ENCODE measurements around the gene EPB41L4A.

EPB41L4A gene

DNA sequence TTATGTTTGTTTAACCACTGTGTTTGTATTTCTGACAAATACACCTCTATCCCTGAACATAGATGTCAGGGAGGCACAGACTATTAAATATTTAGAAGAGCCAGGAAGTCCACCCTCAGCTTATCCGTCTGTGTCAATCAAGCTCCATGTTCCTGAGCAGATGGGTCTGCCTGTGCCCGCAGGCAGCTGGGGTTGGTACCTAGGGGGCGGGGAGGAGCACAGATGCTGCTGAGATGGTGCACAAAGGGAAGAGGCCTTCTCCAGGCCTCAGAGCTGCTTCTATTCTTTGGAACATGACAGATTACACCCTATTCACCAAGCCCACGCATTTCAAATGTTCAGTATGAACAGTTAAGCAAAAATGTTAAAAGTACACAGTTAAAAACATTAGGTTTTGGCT lies 142.1 kb downstream of the EPB41L4A start:
- no peaks in the 10 kb centered on the region for H3K27me3 Mint-ChIP-seq
- no peaks in the 10 kb centered on the region for H3K36me3 Mint-ChIP-seq
- H3K4me1 Mint-ChIP-seq, result no peaks in the 10 kb centered on the region
- H3K9me3 Mint-ChIP-seq, result no peaks in the 10 kb centered on the region
- ATAC-seq, result no peak
- no peak overlapping the region for H3K27ac Mint-ChIP-seq
- H3K4me3 Mint-ChIP-seq, result no peak overlapping the region

DNA sequence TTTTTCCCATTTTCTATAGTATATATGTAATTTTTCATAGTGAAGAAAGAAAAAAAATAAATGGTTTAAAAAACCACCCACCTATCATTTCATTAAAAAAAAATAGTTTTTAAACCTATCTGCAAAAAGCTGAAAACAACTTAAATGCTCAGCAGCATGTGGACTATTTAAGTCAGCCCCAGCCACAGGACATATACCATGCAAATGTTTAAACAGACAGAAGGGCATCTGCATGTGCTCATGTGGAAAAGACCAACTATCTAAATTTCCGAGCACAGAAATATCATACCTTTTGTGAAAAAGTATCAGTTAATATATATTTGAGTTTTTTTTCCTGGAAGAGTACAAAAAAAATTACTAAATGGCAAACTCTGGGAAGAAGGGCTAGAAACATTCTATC lies 143.4 kb downstream of the EPB41L4A start:
- H3K36me3 Mint-ChIP-seq, result no peaks in the 10 kb centered on the region
- no peaks in the 10 kb centered on the region for H3K27me3 Mint-ChIP-seq
- H3K9me3 Mint-ChIP-seq, result no peaks in the 10 kb centered on the region
- H3K4me3 Mint-ChIP-seq, result no peak overlapping the region
- no peak overlapping the region for H3K27ac Mint-ChIP-seq
- no peaks in the 10 kb centered on the region for H3K4me1 Mint-ChIP-seq
- no peak for ATAC-seq

- H3K27me3 Mint-ChIP-seq, result no peaks in the 10 kb centered on the region
- H3K9me3 Mint-ChIP-seq, result no peaks in the 10 kb centered on the region
- peaks cover 7% of the 10 kb centered on the region for H3K4me1 Mint-ChIP-seq
- no peak overlapping the region for H3K4me3 Mint-ChIP-seq
- no peak for ATAC-seq
- peak overlapping the region; percentile 13 for H3K27ac Mint-ChIP-seq
- H3K36me3 Mint-ChIP-seq, result no peaks in the 10 kb centered on the region
Measured at GRCh38 chr5:112270299-112271293, 148.5 kb downstream of the EPB41L4A start.

DNA sequence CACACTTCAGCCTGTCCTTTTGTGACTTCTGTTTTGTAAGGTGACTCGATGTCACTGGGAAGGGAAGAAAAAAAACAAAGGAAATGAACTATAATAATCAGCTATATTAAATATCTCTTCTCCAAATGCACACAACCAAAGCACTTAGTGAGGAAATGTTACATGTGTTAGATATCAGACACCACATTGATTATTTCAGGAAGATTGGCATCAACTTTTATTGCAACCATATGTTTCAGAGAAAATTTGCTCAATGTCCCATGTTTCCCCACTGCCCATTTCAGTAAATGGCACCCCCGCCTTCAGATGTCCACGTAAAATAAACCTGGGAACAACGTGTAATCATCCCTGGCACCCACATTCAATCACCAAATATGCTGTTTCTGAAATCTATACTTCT lies 151.8 kb downstream of the EPB41L4A start:
- Mint-ChIP-seq H3K27me3 (no peaks in the 10 kb centered on the region), H3K9me3 (no peaks in the 10 kb centered on the region), H3K4me3 (no peak overlapping the region), H3K36me3 (no peaks in the 10 kb centered on the region), H3K4me1 (peaks cover 7% of the 10 kb centered on the region), H3K27ac (no peak overlapping the region)
- no peak for ATAC-seq

DNA sequence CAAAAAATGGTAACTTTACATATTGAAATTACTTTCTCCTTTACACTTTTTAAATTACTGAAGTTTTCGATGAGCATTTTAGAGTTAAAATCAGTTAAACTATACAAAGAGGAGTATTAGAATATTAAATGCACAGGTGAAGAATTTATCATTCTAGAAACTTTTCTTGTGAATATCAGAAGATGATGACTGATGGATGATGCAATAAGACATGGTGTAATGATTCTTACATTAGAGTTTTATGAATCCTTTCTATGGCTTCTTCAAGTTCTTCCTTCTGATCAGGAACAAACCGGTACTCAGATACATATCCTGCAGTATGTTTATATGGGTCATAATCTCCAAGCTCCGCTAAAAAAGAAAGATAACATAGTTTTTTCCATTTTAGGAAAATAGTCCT lies 154.4 kb downstream of the EPB41L4A start:
- Mint-ChIP-seq H3K4me3 (no peak overlapping the region), H3K36me3 (no peaks in the 10 kb centered on the region), H3K4me1 (peaks cover under 1% of the 10 kb centered on the region), H3K27me3 (no peaks in the 10 kb centered on the region), H3K9me3 (no peaks in the 10 kb centered on the region), H3K27ac (no peak overlapping the region)
- ATAC-seq, result no peak

DNA sequence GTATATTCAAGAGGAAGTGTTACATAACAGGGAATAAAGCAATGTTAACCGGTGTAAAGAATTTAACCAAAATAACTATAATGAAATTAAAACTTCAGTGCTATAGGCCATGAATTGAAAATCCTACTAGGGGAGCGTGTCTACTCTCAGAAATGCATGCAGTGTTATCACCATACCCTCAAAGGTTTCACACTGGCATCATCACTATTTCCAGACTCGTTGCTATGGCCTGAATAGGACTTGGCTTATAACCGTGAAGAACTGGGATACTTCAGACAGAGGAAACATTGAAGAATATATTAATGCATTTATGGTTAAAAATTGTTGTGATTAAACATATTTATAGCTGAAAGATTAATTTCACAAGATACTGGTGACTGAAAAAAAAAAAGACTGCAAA lies 154.9 kb downstream of the EPB41L4A start:
- ATAC-seq, result no peak
- H3K9me3 Mint-ChIP-seq, result no peaks in the 10 kb centered on the region
- H3K27ac Mint-ChIP-seq, result no peak overlapping the region
- H3K4me1 Mint-ChIP-seq, result no peaks in the 10 kb centered on the region
- no peaks in the 10 kb centered on the region for H3K36me3 Mint-ChIP-seq
- no peaks in the 10 kb centered on the region for H3K27me3 Mint-ChIP-seq
- H3K4me3 Mint-ChIP-seq, result no peak overlapping the region

DNA sequence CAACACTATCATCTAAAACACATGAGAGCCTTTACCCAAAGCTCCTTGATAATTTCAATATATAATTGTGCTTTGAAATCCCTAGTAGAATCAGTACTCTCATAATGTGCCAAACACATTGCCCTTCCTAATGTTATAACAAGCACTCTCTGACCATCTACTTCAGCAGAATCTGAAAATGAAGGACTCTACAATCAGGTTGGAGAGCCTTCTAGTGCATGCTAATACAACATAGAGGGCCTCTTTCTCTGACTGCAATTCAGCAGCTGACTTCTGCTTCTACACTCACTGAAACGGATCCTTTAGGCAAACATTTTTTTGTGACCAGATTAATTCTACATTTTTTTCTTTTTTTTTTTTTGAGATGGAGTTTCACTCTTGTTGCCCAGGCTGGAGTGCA lies 155.6 kb downstream of the EPB41L4A start:
- no peak overlapping the region for H3K27ac Mint-ChIP-seq

GRCh38 chr5:112258571-112258970 lies 160.5 kb downstream of the EPB41L4A start:
- Mint-ChIP-seq H3K27me3 (no peaks in the 10 kb centered on the region), H3K36me3 (no peaks in the 10 kb centered on the region), H3K4me3 (no peak overlapping the region), H3K9me3 (no peaks in the 10 kb centered on the region), H3K27ac (no peak overlapping the region), H3K4me1 (no peaks in the 10 kb centered on the region)
- no peak for ATAC-seq

More for the DNA sequence above, 155.6 kb downstream of the EPB41L4A start:
- H3K36me3 Mint-ChIP-seq, result no peaks in the 10 kb centered on the region
- no peak overlapping the region for H3K4me3 Mint-ChIP-seq
- ATAC-seq, result no peak
- no peaks in the 10 kb centered on the region for H3K4me1 Mint-ChIP-seq
- no peaks in the 10 kb centered on the region for H3K9me3 Mint-ChIP-seq
- H3K27me3 Mint-ChIP-seq, result no peaks in the 10 kb centered on the region

DNA sequence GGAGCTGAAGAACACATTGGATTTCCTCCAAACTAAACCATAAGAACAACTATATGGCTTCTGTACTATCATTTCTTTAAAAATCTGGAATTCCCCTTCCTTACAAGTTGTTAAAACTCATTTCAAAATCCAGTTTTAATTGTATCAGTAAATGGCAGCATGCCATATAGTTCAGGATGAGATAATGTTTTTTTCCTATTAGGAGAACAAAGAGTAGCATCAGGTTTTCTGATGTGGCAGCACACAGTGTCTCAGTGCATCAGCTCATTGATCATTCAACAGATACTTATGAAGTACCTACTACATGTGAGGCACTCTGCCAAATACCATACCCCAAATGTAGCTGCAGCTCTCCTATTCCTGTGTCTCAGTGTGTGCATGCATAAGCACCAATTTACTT lies 161.1 kb downstream of the EPB41L4A start:
- ATAC-seq, result no peak
- H3K4me3 Mint-ChIP-seq, result no peak overlapping the region
- H3K27ac Mint-ChIP-seq, result no peak overlapping the region
- no peaks in the 10 kb centered on the region for H3K36me3 Mint-ChIP-seq
- H3K4me1 Mint-ChIP-seq, result no peaks in the 10 kb centered on the region
- no peaks in the 10 kb centered on the region for H3K27me3 Mint-ChIP-seq
- no peaks in the 10 kb centered on the region for H3K9me3 Mint-ChIP-seq

DNA sequence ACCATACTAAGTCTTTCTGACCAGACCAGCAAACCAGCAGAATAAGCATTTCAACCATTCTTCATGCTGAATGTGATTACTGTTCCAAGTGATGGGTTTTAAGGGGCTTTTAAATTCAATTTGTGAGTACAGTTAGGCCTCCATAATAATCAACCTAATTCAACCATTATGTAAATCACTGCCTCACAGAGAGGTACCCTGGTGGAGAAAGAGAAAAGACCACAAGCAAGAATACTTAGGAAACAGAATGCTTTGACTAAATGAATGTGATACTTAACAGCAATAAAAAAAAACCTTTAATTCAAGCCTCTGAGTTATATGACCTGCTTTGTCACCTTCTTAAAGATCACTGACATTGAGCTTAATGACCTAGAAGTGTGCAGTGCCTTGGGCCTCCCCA lies 162.1 kb downstream of the EPB41L4A start:
- Mint-ChIP-seq H3K9me3 (no peaks in the 10 kb centered on the region), H3K4me3 (no peak overlapping the region), H3K27ac (no peak overlapping the region), H3K36me3 (no peaks in the 10 kb centered on the region), H3K4me1 (no peaks in the 10 kb centered on the region), H3K27me3 (no peaks in the 10 kb centered on the region)
- no peak for ATAC-seq

DNA sequence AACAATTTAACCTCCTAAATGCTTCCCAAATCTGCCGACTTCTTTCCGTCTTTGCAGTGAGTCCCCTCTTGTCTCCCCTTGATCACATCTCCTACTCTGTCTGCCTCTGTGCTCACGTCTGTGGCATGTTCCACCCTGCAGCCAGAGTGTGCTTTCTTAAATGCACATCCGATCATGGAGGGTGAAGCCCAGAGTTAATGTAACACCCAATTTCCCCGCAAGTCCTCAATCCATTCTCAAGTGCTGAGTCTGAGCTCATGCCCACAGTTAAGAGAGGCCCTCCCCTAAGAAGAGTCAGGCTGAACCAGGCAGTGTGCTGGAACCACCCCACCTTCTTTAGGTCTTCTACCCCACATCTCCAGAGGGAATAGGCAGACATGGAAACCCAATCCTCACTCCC lies 164.8 kb downstream of the EPB41L4A start:
- ATAC-seq, result peak; percentile 55
- Mint-ChIP-seq H3K4me3 (no peak overlapping the region), H3K36me3 (no peaks in the 10 kb centered on the region), H3K9me3 (no peaks in the 10 kb centered on the region), H3K27ac (no peak overlapping the region), H3K4me1 (no peaks in the 10 kb centered on the region), H3K27me3 (no peaks in the 10 kb centered on the region)

DNA sequence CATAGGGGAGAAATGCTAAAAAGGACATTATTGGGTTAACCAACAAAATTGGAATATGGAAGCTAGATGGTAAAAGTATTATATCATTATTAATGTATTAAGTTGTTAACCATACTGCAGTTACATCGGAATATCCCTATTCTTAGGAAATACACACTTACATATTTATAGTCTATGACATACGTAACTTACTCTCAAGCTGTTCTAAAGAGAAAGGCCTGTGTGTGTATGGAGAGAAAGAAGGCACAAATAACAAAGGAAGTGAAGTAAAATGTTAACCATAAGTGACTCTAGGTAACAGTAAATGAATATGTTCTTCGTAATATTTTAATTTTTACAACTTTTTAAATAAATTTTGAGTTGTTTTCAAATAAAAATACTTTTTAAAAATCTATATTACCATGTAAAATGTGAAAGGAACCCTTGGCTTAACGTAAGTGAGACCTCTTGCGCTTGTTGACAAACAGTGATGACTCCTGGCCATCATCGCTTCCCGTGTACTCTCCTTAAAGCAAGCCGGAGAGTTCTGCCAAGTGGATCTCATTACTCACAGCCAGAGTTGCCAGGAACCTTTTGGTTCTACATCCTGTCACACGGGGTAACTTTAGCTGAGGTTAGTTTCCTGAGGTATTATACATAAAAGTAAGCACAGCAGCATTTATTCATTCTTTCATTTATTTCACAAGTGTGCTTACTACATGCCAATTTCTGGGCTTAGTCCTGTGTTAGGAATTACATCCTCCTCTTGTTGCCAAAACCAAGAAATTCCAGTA lies 165.4 kb downstream of the EPB41L4A start:
- no peak overlapping the region for H3K27ac Mint-ChIP-seq

GRCh38 chr5:112250551-112250950 lies 168.5 kb downstream of the EPB41L4A start:
- H3K27ac Mint-ChIP-seq, result no peak overlapping the region
- H3K9me3 Mint-ChIP-seq, result no peaks in the 10 kb centered on the region
- no peaks in the 10 kb centered on the region for H3K36me3 Mint-ChIP-seq
- H3K27me3 Mint-ChIP-seq, result peaks cover 12% of the 10 kb centered on the region
- H3K4me3 Mint-ChIP-seq, result no peak overlapping the region
- no peak for ATAC-seq
- no peaks in the 10 kb centered on the region for H3K4me1 Mint-ChIP-seq

More for the DNA sequence above, 165.4 kb downstream of the EPB41L4A start:
- H3K4me1 Mint-ChIP-seq, result no peaks in the 10 kb centered on the region
- H3K27me3 Mint-ChIP-seq, result no peaks in the 10 kb centered on the region
- H3K36me3 Mint-ChIP-seq, result no peaks in the 10 kb centered on the region
- no peak overlapping the region for H3K4me3 Mint-ChIP-seq
- ATAC-seq, result no peak
- no peaks in the 10 kb centered on the region for H3K9me3 Mint-ChIP-seq

DNA sequence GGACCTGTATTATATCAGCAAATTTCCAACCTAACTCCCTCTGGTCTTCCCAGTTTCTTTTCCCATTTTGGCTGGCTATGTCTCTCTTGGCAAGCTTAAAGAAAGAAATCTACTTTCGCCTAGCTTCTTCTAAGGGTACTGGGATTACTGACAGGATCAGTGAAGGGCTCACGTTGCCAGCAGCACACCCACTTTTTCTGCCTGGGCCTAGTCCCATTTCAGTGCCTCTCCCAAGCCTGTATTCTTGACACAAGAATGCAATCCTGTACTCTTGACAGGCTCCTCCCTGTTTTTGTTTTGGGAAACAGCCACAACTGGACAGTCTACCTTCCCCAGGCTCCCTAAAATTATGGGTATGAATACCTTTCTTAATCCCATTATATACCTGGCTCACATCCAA lies 170.5 kb downstream of the EPB41L4A start:
- H3K27me3 Mint-ChIP-seq, result peaks cover 16% of the 10 kb centered on the region
- H3K27ac Mint-ChIP-seq, result no peak overlapping the region
- no peaks in the 10 kb centered on the region for H3K9me3 Mint-ChIP-seq
- H3K4me3 Mint-ChIP-seq, result no peak overlapping the region
- H3K4me1 Mint-ChIP-seq, result no peaks in the 10 kb centered on the region
- H3K36me3 Mint-ChIP-seq, result no peaks in the 10 kb centered on the region
- no peak for ATAC-seq

GRCh38 chr5:112247960-112248359 lies 171.1 kb downstream of the EPB41L4A start:
- Mint-ChIP-seq H3K4me1 (no peaks in the 10 kb centered on the region), H3K36me3 (no peaks in the 10 kb centered on the region), H3K27me3 (peaks cover 16% of the 10 kb centered on the region), H3K4me3 (no peak overlapping the region), H3K27ac (no peak overlapping the region), H3K9me3 (no peaks in the 10 kb centered on the region)
- ATAC-seq, result no peak

- ATAC-seq, result no peak
- Mint-ChIP-seq H3K4me1 (no peaks in the 10 kb centered on the region), H3K36me3 (no peaks in the 10 kb centered on the region), H3K27ac (no peak overlapping the region), H3K27me3 (peaks cover 16% of the 10 kb centered on the region), H3K9me3 (no peaks in the 10 kb centered on the region), H3K4me3 (no peak overlapping the region)
Measured at GRCh38 chr5:112245656-112246055, 173.4 kb downstream of the EPB41L4A start.
